Measurements from ENCODE around the gene SMPD3.

DNA sequence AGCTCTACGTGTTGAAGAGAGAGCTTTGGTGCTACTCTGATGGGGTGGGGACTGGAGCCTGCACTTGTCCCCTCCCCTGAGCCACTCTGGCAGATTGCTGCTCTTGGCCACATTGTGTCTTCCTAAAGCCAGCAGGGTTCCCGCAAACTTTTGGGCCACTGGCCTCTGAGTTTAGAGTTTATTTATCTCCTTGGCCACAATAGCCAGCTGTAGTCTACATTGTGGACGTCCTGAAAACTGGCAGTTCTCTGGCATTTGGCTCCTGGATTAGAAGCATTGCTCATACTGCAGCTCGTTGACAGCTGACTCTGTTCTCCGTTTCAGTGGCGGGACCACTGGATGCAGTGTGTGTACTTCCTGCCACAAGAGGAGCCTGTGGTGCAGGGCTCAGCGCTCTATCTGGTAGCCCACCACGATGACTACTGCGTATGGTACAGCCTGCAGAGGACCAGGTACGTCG lies 102.9 kb downstream of the SMPD3 start:
- no peak for TF ChIP-seq EZH2 (IDR thresholded peaks at IDR 0.05; ENCODE audit: borderline replicate concordance, low read depth, low read length, poor library complexity, severe bottlenecking)
- TF ChIP-seq, protein P1, sequence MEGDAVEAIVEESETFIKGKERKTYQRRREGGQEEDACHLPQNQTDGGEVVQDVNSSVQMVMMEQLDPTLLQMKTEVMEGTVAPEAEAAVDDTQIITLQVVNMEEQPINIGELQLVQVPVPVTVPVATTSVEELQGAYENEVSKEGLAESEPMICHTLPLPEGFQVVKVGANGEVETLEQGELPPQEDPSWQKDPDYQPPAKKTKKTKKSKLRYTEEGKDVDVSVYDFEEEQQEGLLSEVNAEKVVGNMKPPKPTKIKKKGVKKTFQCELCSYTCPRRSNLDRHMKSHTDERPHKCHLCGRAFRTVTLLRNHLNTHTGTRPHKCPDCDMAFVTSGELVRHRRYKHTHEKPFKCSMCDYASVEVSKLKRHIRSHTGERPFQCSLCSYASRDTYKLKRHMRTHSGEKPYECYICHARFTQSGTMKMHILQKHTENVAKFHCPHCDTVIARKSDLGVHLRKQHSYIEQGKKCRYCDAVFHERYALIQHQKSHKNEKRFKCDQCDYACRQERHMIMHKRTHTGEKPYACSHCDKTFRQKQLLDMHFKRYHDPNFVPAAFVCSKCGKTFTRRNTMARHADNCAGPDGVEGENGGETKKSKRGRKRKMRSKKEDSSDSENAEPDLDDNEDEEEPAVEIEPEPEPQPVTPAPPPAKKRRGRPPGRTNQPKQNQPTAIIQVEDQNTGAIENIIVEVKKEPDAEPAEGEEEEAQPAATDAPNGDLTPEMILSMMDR (conservative IDR thresholded peaks at IDR 0.05; ENCODE audit: low read depth, low read length), result no peak
